Neural cell (in vitro differentiated cells): ENCODE results near the gene CCDC106. TPM values are rescaled to one million over a fixed set of nuclear protein-coding genes. Genes with fewer than 3 reads are reported as not detected.

ENCODE experiments used
- H2AFZ ChIP-seq: fragments of 200-600, 300-800 bp; sonication (generic), shearing (Covaris generic); 2 replicates; pipeline ENCODE4 v1.6.0; 2014; ENCODE audit warnings: low read depth, mild to moderate bottlenecking, antibody characterized with exemption, low read length, moderate library complexity
- H3F3A ChIP-seq: fragments of 200-600 bp; shearing (Covaris generic); 2 replicates; pipeline ENCODE4 v1.6.1; 2016; ENCODE audit warnings: mild to moderate bottlenecking, moderate library complexity, mixed read lengths, antibody characterized with exemption, low read length; ENCODE audit not compliant: insufficient read depth, poor library complexity, severe bottlenecking
- H3K27ac ChIP-seq: fragments of 200-600, 300-800 bp; sonication (generic), shearing (Covaris generic); 2 replicates; pipeline ENCODE4 v1.5.1; 2014; ENCODE audit warnings: mild to moderate bottlenecking, low read length, moderate library complexity
- H3K27me3 ChIP-seq: fragments of 300-800, 200-600 bp; sonication (generic), shearing (Covaris generic); 2 replicates; pipeline ENCODE4 v1.6.0; 2014; ENCODE audit warnings: mild to moderate bottlenecking, low read depth, low read length, moderate library complexity; ENCODE audit not compliant: insufficient read depth
- H3K36me3 ChIP-seq: fragments of 300-800, 200-600 bp; sonication (generic), shearing (Covaris generic); 2 replicates; pipeline ENCODE4 v1.5.1; 2014; ENCODE audit warnings: mild to moderate bottlenecking, antibody characterized with exemption, low read length, moderate library complexity; ENCODE audit not compliant: insufficient read depth
- H3K4me2 ChIP-seq: fragments of 300-800, 200-600 bp; sonication (generic), shearing (Covaris generic); 2 replicates; pipeline ENCODE4 v1.6.0; 2014; ENCODE audit warnings: mild to moderate bottlenecking, low read length
- H3K4me3 ChIP-seq: fragments of 300-800, 200-600 bp; sonication (generic), shearing (Covaris generic); 2 replicates; pipeline ENCODE4 v1.5.1; 2014; ENCODE audit warnings: mild to moderate bottlenecking, low read length, moderate library complexity
- H3K79me2 ChIP-seq: fragments of 200-600 bp; shearing (Covaris generic); replicated peaks from 2 replicates; pipeline ENCODE4 v1.6.0; 2014; ENCODE audit warnings: mild to moderate bottlenecking, low read length, moderate library complexity; ENCODE audit not compliant: insufficient read depth
- H3K9ac ChIP-seq: fragments of 300-800, 200-600 bp; sonication (generic), shearing (Covaris generic); 2 replicates; pipeline ENCODE4 v1.6.1; 2016; ENCODE audit warnings: mild to moderate bottlenecking, low read length, mixed read lengths
- H3K9me2 ChIP-seq: fragments of 200-600 bp; shearing (Covaris generic); 2 replicates; pipeline ENCODE4 v1.6.1; 2016; ENCODE audit warnings: mild to moderate bottlenecking, low read length, mixed read lengths; ENCODE audit not compliant: insufficient read depth
- H3K9me3 ChIP-seq: fragments of 200-600, 300-800 bp; sonication (generic), shearing (Covaris generic); 2 replicates; pipeline ENCODE4 v1.6.1; 2016; ENCODE audit warnings: mild to moderate bottlenecking, mixed run types, low read length, moderate library complexity, mixed read lengths
- H4K20me1 ChIP-seq: fragments of 200-600 bp; shearing (Covaris generic); 2 replicates; pipeline ENCODE4 v1.6.1; 2016; ENCODE audit warnings: mild to moderate bottlenecking, mixed run types; ENCODE audit not compliant: insufficient read depth
- EP300 ChIP-seq: fragments of 450-650 bp; conservative IDR thresholded peaks from 2 replicates; pipeline ENCODE4 v1.6.1; 2014; ENCODE audit warnings: antibody characterized with exemption, mild to moderate bottlenecking, moderate library complexity; ENCODE audit not compliant: poor library complexity, severe bottlenecking
- EZH2 ChIP-seq: fragments of 200-600, 300-800 bp; shearing (Covaris generic), sonication (generic); IDR thresholded peaks from 2 replicates; pipeline ENCODE4 v1.6.1; 2014; ENCODE audit warnings: antibody characterized with exemption, low read length, borderline replicate concordance, mild to moderate bottlenecking; ENCODE audit not compliant: insufficient read depth, poor library complexity, severe bottlenecking
- MXI1 ChIP-seq: fragments of 450-650 bp; conservative IDR thresholded peaks from 2 replicates; pipeline ENCODE4 v1.6.1; 2014; ENCODE audit warnings: antibody characterized with exemption, mild to moderate bottlenecking; ENCODE audit not compliant: poor library complexity, severe bottlenecking
- POLR2AphosphoS5 ChIP-seq: IDR thresholded peaks from 2 replicates; pipeline ENCODE4 v1.6.1; 2012
- RAD21 ChIP-seq: fragments of 450-650 bp; conservative IDR thresholded peaks from 2 replicates; pipeline ENCODE4 v1.6.1; 2014; ENCODE audit warnings: antibody characterized with exemption, mild to moderate bottlenecking, moderate library complexity
- SMC3 ChIP-seq: fragments of 450-650 bp; conservative IDR thresholded peaks from 2 replicates; pipeline ENCODE4 v1.6.1; 2014; ENCODE audit warnings: antibody characterized with exemption, mild to moderate bottlenecking, moderate library complexity; ENCODE audit not compliant: poor library complexity
- TAF1 ChIP-seq: IDR thresholded peaks from 2 replicates; pipeline ENCODE4 v1.6.1; 2012; ENCODE audit warnings: low read depth
- polyA plus RNA-seq: library from polyadenylated mRNA; depleted of rRNA; stranded (reverse); fragments of >200 nt; gene quantifications from 2 replicates; pipeline ENCODE4 v1.2.3, GENCODE V29; 2014
- TF ChIP-seq, protein P1 (sequence below): IDR thresholded peaks from 2 replicates; pipeline ENCODE4 v1.6.1; 2012; ENCODE audit warnings: borderline replicate concordance
- TF ChIP-seq, protein P2 (sequence below): fragments of 450-650 bp; IDR thresholded peaks from 2 replicates; pipeline ENCODE4 v1.5.1; 2014; ENCODE audit warnings: antibody characterized with exemption, mild to moderate bottlenecking, moderate library complexity; ENCODE audit not compliant: poor library complexity, severe bottlenecking

The CCDC106 gene
- polyA plus RNA-seq, 1 donor from 2014 or later, result 33.8 TPM

- H4K20me1 ChIP-seq, result no peaks in the 10 kb centered on the region
- no peaks in the 10 kb centered on the region for H3K79me2 ChIP-seq
- no peak overlapping the region for H3K4me2 ChIP-seq
- peaks cover under 1% of the 10 kb centered on the region for H3K36me3 ChIP-seq
- no peak overlapping the region for H3K4me3 ChIP-seq
- H3K9ac ChIP-seq, result no peak overlapping the region
- no peaks in the 10 kb centered on the region for H3K27me3 ChIP-seq
- H3F3A ChIP-seq, result no peaks in the 10 kb centered on the region
- H2AFZ ChIP-seq, result no peak overlapping the region
- no peaks in the 10 kb centered on the region for H3K9me3 ChIP-seq
- no peak overlapping the region for H3K27ac ChIP-seq
- TF ChIP-seq SMC3 (no peak), TAF1 (no peak), EP300 (no peak), EZH2 (no peak), RAD21 (no peak), MXI1 (no peak), POLR2AphosphoS5 (no peak)
- TF ChIP-seq, protein P1, sequence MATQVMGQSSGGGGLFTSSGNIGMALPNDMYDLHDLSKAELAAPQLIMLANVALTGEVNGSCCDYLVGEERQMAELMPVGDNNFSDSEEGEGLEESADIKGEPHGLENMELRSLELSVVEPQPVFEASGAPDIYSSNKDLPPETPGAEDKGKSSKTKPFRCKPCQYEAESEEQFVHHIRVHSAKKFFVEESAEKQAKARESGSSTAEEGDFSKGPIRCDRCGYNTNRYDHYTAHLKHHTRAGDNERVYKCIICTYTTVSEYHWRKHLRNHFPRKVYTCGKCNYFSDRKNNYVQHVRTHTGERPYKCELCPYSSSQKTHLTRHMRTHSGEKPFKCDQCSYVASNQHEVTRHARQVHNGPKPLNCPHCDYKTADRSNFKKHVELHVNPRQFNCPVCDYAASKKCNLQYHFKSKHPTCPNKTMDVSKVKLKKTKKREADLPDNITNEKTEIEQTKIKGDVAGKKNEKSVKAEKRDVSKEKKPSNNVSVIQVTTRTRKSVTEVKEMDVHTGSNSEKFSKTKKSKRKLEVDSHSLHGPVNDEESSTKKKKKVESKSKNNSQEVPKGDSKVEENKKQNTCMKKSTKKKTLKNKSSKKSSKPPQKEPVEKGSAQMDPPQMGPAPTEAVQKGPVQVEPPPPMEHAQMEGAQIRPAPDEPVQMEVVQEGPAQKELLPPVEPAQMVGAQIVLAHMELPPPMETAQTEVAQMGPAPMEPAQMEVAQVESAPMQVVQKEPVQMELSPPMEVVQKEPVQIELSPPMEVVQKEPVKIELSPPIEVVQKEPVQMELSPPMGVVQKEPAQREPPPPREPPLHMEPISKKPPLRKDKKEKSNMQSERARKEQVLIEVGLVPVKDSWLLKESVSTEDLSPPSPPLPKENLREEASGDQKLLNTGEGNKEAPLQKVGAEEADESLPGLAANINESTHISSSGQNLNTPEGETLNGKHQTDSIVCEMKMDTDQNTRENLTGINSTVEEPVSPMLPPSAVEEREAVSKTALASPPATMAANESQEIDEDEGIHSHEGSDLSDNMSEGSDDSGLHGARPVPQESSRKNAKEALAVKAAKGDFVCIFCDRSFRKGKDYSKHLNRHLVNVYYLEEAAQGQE, result no peak
- TF ChIP-seq, protein P2, sequence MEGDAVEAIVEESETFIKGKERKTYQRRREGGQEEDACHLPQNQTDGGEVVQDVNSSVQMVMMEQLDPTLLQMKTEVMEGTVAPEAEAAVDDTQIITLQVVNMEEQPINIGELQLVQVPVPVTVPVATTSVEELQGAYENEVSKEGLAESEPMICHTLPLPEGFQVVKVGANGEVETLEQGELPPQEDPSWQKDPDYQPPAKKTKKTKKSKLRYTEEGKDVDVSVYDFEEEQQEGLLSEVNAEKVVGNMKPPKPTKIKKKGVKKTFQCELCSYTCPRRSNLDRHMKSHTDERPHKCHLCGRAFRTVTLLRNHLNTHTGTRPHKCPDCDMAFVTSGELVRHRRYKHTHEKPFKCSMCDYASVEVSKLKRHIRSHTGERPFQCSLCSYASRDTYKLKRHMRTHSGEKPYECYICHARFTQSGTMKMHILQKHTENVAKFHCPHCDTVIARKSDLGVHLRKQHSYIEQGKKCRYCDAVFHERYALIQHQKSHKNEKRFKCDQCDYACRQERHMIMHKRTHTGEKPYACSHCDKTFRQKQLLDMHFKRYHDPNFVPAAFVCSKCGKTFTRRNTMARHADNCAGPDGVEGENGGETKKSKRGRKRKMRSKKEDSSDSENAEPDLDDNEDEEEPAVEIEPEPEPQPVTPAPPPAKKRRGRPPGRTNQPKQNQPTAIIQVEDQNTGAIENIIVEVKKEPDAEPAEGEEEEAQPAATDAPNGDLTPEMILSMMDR, result no peak
- H3K9me2 ChIP-seq, result no peaks in the 10 kb centered on the region
These were observed 33.1 kb upstream of the CCDC106 start for GRCh38 chr19:55614711-55615542.

GRCh38 chr19:55615543-55616394 lies 32.2 kb upstream of the CCDC106 start:
- Histone ChIP-seq H3K36me3 (no peaks in the 10 kb centered on the region), H3K9me3 (no peaks in the 10 kb centered on the region), H3K4me3 (no peak overlapping the region), H3K27ac (no peak overlapping the region), H4K20me1 (no peaks in the 10 kb centered on the region), H3K4me2 (no peak overlapping the region), H3K9me2 (no peaks in the 10 kb centered on the region), H3K79me2 (no peaks in the 10 kb centered on the region), H3F3A (no peaks in the 10 kb centered on the region), H3K27me3 (no peaks in the 10 kb centered on the region), H3K9ac (no peak overlapping the region), H2AFZ (no peak overlapping the region)
- TF ChIP-seq EZH2 (no peak), MXI1 (no peak), POLR2AphosphoS5 (no peak), SMC3 (no peak)
- TF ChIP-seq, protein P1, result no peak
- TF ChIP-seq, protein P2, result no peak
